ENCODE results near the gene NCKAP1.

NCKAP1 gene

GRCh38 chr2:182949052-182949451 lies 89.2 kb downstream of the NCKAP1 start:
- no peak for DNase-seq (ENCODE audit: low read depth in 2 of 2)

- DNase-seq (ENCODE audit: low read depth in 2 of 2) = no peak
These were observed 91.3 kb downstream of the NCKAP1 start for GRCh38 chr2:182946958-182947369.

GRCh38 chr2:182943339-182943738 lies 94.9 kb downstream of the NCKAP1 start:
- no peak for DNase-seq (ENCODE audit: low read depth in 2 of 2)

- DNase-seq (ENCODE audit: low read depth in 2 of 2) = no peak
These were observed 95.5 kb downstream of the NCKAP1 start for GRCh38 chr2:182942756-182943155.

GRCh38 chr2:182941919-182942318 lies 96.3 kb downstream of the NCKAP1 start:
- no peak for DNase-seq (ENCODE audit: low read depth in 2 of 2)

GRCh38 chr2:182941121-182941722 lies 97.0 kb downstream of the NCKAP1 start:
- DNase-seq (ENCODE audit: low read depth in 2 of 2) = no peak

- DNase-seq (ENCODE audit: low read depth in 2 of 2) = no peak
These were observed 100.4 kb downstream of the NCKAP1 start for GRCh38 chr2:182937870-182938269.

- no peak for DNase-seq (ENCODE audit: low read depth in 2 of 2)
These were observed 104.6 kb downstream of the NCKAP1 start for GRCh38 chr2:182933629-182934028.

- no peak for DNase-seq (ENCODE audit: low read depth in 2 of 2)
These were observed 108.3 kb downstream of the NCKAP1 start for GRCh38 chr2:182929972-182930371.

GRCh38 chr2:182924306-182924705 lies 114.0 kb downstream of the NCKAP1 start:
- no peak for DNase-seq (ENCODE audit: low read depth in 2 of 2)

GRCh38 chr2:182921234-182921633 lies 117.0 kb downstream of the NCKAP1 start:
- no peak for DNase-seq (ENCODE audit: low read depth in 2 of 2)

GRCh38 chr2:182920631-182921056 lies 117.6 kb downstream of the NCKAP1 start:
- DNase-seq (ENCODE audit: low read depth in 2 of 2) = no peak

GRCh38 chr2:182920089-182920488 lies 118.2 kb downstream of the NCKAP1 start:
- DNase-seq (ENCODE audit: low read depth in 2 of 2) = no peak

- no peak for DNase-seq (ENCODE audit: low read depth in 2 of 2)
These were observed 119.2 kb downstream of the NCKAP1 start for GRCh38 chr2:182918961-182919652.

GRCh38 chr2:182917924-182918323 lies 120.3 kb downstream of the NCKAP1 start:
- no peak for DNase-seq (ENCODE audit: low read depth in 2 of 2)

- DNase-seq (ENCODE audit: low read depth in 2 of 2) = no peak
These were observed 121.8 kb downstream of the NCKAP1 start for GRCh38 chr2:182916417-182916816.

GRCh38 chr2:182915369-182916326 lies 122.6 kb downstream of the NCKAP1 start:
- no peak for DNase-seq (ENCODE audit: low read depth in 2 of 2)

- no peak for DNase-seq (ENCODE audit: low read depth in 2 of 2)
These were observed 123.4 kb downstream of the NCKAP1 start for GRCh38 chr2:182914852-182915251.

- no peak for DNase-seq (ENCODE audit: low read depth in 2 of 2)
These were observed 125.2 kb downstream of the NCKAP1 start for GRCh38 chr2:182913064-182913463.

GRCh38 chr2:182912518-182912915 lies 125.7 kb downstream of the NCKAP1 start:
- DNase-seq (ENCODE audit: low read depth in 2 of 2) = no peak

- no peak for DNase-seq (ENCODE audit: low read depth in 2 of 2)
These were observed 126.3 kb downstream of the NCKAP1 start for GRCh38 chr2:182911813-182912517.

GRCh38 chr2:182910965-182911364 lies 127.3 kb downstream of the NCKAP1 start:
- DNase-seq (ENCODE audit: low read depth in 2 of 2) = no peak

Data from activated CD4-positive, alpha-beta T cell treated with anti-CD3 and anti-CD28 coated beads for 24 hours (primary cell).